GM12873 (cell line): ENCODE measurements around the gene ADAMTS10.

ENCODE experiments used
- CTCF ChIP-seq: IDR thresholded peaks from 2 replicates; pipeline ENCODE4 v1.5.1; 2012; ENCODE audit warnings: low read depth, mild to moderate bottlenecking, moderate library complexity, low read length, control low read depth; ENCODE audit not compliant: insufficient read depth; ENCODE audit errors: missing control alignments

Gene ADAMTS10

DNA sequence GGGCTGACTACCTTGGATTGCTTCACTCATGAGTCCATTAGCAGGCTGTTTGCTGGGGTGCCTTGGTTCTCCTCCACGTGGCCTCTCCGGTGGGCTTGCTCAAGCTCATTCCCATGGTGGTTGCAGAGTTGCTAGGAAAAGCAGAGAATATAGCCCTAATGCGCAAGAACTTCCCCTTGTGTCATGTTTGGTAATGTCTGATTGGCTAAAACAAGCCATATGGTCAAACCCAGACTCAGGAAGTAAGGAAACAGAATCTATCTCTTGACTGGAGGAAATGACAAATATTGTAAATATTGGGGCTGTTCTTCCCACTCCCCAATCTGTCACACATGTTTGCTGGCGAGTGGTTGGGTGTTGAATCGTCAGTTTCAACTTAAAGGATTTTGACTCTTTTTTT, 32.0 kb upstream of the ADAMTS10 start:
- TF ChIP-seq CTCF, result no peak

DNA sequence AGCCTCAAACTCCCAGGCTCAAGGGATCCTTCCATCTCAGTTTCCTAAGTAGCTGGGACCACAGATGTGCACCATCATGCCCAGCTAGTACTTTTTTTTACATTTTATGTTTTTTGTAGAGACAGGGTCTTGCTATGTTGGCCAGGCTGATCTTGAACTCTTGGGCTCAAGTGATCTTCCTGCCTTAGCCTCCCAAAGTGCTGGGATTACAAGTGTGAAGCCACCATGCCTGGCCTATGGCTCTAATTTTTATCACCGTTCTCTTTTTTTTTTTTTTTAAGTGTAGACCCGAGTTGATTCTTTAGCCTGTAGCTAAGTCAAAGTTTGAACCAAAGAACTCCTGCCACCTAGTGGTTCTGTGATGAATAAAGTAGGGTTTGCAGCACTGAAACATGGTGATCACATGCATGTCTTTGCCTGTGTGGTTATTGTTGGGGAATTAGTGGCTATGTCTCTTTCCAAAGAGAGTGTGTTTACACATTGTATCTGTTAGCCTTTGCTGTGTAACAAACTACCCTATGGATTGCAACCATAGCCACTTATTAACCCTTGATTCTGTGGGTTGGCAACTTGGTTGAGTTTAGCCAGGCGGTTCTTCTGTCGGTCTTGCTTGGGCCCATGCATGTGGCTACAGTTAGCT, 31.5 kb upstream of the ADAMTS10 start:
- TF ChIP-seq CTCF, result peak; percentile 63

- TF ChIP-seq CTCF, result no peak
Observed at GRCh38 chr19:8641221-8641907, 30.8 kb upstream of the ADAMTS10 start.

DNA sequence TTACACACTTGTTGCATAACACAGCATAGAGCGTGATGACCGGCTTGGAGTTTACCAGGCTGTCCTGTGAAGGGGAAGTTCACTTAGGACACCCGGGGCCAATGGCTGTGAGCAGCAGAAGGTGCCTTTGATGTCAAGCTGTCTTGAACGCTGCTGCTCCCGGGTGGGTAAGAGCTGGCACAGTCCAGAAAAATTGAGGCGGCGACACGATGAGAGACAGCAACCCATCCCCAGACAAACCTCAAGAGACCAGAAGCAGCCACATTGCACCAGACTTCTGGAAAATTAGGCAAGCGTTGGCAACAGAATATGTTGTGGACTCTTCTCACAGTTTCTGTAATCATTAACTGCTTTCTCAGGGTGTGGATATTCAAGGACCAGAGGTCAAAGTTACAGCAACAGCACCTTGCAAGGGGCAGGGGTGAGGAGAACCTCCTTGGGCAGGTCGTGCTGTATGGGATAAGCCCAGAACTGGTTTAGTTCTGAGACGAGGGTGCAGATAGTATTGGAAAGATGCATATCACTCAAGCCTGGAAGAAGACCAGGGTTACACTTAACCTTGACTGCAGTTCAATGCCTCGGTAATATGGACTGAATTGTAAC, 30.0 kb upstream of the ADAMTS10 start:
- TF ChIP-seq CTCF, result no peak

GRCh38 chr19:8639821-8640401, 29.4 kb upstream of the ADAMTS10 start:
- TF ChIP-seq CTCF, result no peak

DNA sequence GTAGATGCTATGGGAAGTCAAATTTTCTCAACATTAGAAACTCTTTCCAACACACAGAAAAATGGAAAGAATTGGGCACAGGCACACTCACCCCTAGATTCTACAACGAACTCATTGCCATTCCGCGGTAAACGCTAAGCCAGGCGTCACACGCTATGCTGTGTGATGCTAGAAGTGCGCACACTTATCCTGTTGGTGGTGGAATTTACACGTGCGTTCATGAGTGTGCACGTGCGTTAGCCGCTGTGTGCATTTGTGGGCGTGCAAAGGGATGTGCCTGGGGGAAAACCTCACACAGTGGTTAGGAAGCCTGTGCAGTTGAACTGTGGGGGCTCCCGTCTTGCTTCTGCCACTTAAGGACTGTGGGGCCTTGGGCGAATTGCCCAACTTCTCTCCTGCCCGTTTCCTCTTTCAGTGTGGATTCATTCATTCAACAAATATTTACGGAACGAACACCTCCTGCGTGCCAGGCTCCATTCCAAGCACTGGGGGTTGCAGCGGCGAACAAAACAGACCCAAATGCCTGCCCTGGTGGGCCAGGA, 27.6 kb upstream of the ADAMTS10 start:
- no peak for TF ChIP-seq CTCF

GRCh38 chr19:8635422-8635821, 24.9 kb upstream of the ADAMTS10 start:
- no peak for TF ChIP-seq CTCF
